Prostate gland (tissue), 2 donors: ENCODE data around the gene PHF5A.

Source experiments
- CTCF ChIP-seq, 4 experiments: fragments of 200-600 bp in 2 of 4; fragments of 450-650 bp in 2 of 4; sonication (generic) in 2 of 4; IDR thresholded peaks; 1 replicate in 3 of 4; 2 replicates in 1 of 4; pipeline ENCODE4 v1.5.1; 2016 to 2019; ENCODE audit warnings: antibody characterized with exemption in 4 of 4, mild to moderate bottlenecking in 2 of 4, moderate library complexity in 2 of 4
- POLR2A ChIP-seq: fragments of 450-650 bp; IDR thresholded peaks from one replicate; pipeline ENCODE4 v1.6.1; 2016; ENCODE audit warnings: antibody characterized with exemption, mild to moderate bottlenecking
- POLR2AphosphoS5 ChIP-seq: sonication (generic); formaldehyde crosslinking; IDR thresholded peaks from one replicate; pipeline ENCODE4 v1.6.1; 2017; ENCODE audit warnings: antibody characterized with exemption

GRCh38 chr22:41518048-41518347, 49.5 kb upstream of the PHF5A start:
- TF ChIP-seq CTCF (IDR thresholded peaks at IDR 0.05), result peak in 1 of 4 experiments; percentile 21
- TF ChIP-seq POLR2A, result no peak
- no peak for TF ChIP-seq POLR2AphosphoS5
